H1 (cell line): ENCODE results near the gene WDR43.

Experiments used
- MAFK ChIP-seq: IDR thresholded peaks from 2 replicates; pipeline ENCODE4 v1.6.1; 2012; ENCODE audit warnings: low read depth, mild to moderate bottlenecking, improper control_type of control experiment, low read length
- TEAD4 ChIP-seq: IDR thresholded peaks from 2 replicates; pipeline ENCODE4 v1.6.1; 2012; ENCODE audit warnings: low read depth, low read length, inconsistent platforms, mixed read lengths
- TF ChIP-seq, protein P1 (sequence below), 3 experiments: IDR thresholded peaks; 1 replicate in 2 of 3; 2 replicates in 1 of 3; pipeline versions ENCODE4 v1.5.1 to v1.6.1; 2011; ENCODE audit warnings: low read length in 3 of 3, mild to moderate bottlenecking in 3 of 3, inconsistent platforms in 2 of 3, low read depth in 1 of 3, moderate library complexity in 1 of 3; ENCODE audit not compliant: insufficient read depth in 1 of 3; ENCODE audit errors: control extremely low read depth in 1 of 3

DNA sequence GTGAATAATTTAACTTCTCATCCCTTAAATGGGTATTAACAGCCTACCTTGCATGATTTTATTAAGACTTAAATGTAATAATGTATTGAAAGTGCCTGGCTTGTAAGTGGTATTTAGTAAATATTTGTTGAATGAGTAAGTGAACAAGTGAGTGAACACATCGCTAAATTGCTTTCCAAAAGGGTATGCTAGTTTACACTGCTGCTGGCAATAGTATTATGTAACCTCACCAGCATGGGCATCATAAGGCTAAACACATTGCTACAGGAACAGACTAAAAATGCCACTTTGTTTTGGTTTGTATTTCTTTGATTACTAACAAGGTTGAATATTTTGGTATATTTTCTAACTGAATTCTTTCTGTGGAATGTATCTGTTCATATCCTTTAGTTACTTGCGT is 9.8 kb downstream of the WDR43 start:
- TF ChIP-seq MAFK (no peak), TEAD4 (no peak)
- TF ChIP-seq, protein P1, sequence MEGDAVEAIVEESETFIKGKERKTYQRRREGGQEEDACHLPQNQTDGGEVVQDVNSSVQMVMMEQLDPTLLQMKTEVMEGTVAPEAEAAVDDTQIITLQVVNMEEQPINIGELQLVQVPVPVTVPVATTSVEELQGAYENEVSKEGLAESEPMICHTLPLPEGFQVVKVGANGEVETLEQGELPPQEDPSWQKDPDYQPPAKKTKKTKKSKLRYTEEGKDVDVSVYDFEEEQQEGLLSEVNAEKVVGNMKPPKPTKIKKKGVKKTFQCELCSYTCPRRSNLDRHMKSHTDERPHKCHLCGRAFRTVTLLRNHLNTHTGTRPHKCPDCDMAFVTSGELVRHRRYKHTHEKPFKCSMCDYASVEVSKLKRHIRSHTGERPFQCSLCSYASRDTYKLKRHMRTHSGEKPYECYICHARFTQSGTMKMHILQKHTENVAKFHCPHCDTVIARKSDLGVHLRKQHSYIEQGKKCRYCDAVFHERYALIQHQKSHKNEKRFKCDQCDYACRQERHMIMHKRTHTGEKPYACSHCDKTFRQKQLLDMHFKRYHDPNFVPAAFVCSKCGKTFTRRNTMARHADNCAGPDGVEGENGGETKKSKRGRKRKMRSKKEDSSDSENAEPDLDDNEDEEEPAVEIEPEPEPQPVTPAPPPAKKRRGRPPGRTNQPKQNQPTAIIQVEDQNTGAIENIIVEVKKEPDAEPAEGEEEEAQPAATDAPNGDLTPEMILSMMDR (IDR thresholded peaks at IDR 0.05; ENCODE audit: control extremely low read depth in 1 of 3, insufficient read depth in 1 of 3, low read depth in 1 of 3, low read length in 3 of 3) = no peak
